Activated T-cell treated with anti-CD3 and anti-CD28 coated beads, Interleukin-2, amount 50 U/mL, for 4 hours (primary cell): ENCODE measurements around the gene ABCB11. TPM values are rescaled to one million over a fixed set of nuclear protein-coding genes. Genes with fewer than 3 reads are reported as not detected.

Source experiments
- ATAC-seq, 2 donors: fragments of 200-7000 bp; cut with Tn5 transposase; one replicate each; pipeline ENCODE4 v1.10.0; 2021
- DNase-seq: peaks from one replicate; pipeline ENCODE4 v3.0.0-alpha.2; 2020
- H3K27me3 Mint-ChIP-seq: one replicate; pipeline ENCODE4 v1.8.0; 2021; ENCODE audit warnings: low read depth, mixed read lengths
- H3K36me3 Mint-ChIP-seq: one replicate; pipeline ENCODE4 v1.8.0; 2022; ENCODE audit warnings: mixed read lengths; ENCODE audit not compliant: insufficient read depth
- H3K4me1 Mint-ChIP-seq: one replicate; pipeline ENCODE4 v1.8.0; 2021; ENCODE audit warnings: low read depth, mixed read lengths
- H3K4me3 Mint-ChIP-seq: one replicate; pipeline ENCODE4 v1.8.0; 2021; ENCODE audit warnings: mild to moderate bottlenecking, moderate library complexity, mixed read lengths
- H3K9me3 Mint-ChIP-seq: one replicate; pipeline ENCODE4 v1.8.0; 2021; ENCODE audit warnings: mixed read lengths
- total RNA-seq, 3 donors: library from RNA; stranded (reverse); gene quantifications; one replicate each; pipeline ENCODE4 v1.2.1, GENCODE V29; 2021

Gene ABCB11
- total RNA-seq, 3 donors from 2014 or later: not detected

- peaks cover 25% of the 10 kb centered on the region for H3K27me3 Mint-ChIP-seq
- no peak overlapping the region for H3K4me3 Mint-ChIP-seq
- no peaks in the 10 kb centered on the region for H3K36me3 Mint-ChIP-seq
- DNase-seq (no peak), ATAC-seq (no peak)
- no peaks in the 10 kb centered on the region for H3K4me1 Mint-ChIP-seq
- H3K9me3 Mint-ChIP-seq: no peaks in the 10 kb centered on the region
Measured at GRCh38 chr2:168930242-168930641, 100.9 kb downstream of the ABCB11 start.

GRCh38 chr2:168929031-168929430 is 102.1 kb downstream of the ABCB11 start:
- Mint-ChIP-seq H3K4me1 (no peaks in the 10 kb centered on the region), H3K4me3 (no peak overlapping the region), H3K36me3 (no peaks in the 10 kb centered on the region), H3K9me3 (no peaks in the 10 kb centered on the region), H3K27me3 (peaks cover 32% of the 10 kb centered on the region)
- ATAC-seq (no peak), DNase-seq (no peak)

GRCh38 chr2:168928113-168928831 is 102.9 kb downstream of the ABCB11 start:
- Mint-ChIP-seq H3K27me3 (peaks cover 37% of the 10 kb centered on the region), H3K36me3 (no peaks in the 10 kb centered on the region), H3K4me1 (no peaks in the 10 kb centered on the region), H3K9me3 (no peaks in the 10 kb centered on the region), H3K4me3 (no peak overlapping the region)
- no peak for ATAC-seq
- no peak for DNase-seq

DNA sequence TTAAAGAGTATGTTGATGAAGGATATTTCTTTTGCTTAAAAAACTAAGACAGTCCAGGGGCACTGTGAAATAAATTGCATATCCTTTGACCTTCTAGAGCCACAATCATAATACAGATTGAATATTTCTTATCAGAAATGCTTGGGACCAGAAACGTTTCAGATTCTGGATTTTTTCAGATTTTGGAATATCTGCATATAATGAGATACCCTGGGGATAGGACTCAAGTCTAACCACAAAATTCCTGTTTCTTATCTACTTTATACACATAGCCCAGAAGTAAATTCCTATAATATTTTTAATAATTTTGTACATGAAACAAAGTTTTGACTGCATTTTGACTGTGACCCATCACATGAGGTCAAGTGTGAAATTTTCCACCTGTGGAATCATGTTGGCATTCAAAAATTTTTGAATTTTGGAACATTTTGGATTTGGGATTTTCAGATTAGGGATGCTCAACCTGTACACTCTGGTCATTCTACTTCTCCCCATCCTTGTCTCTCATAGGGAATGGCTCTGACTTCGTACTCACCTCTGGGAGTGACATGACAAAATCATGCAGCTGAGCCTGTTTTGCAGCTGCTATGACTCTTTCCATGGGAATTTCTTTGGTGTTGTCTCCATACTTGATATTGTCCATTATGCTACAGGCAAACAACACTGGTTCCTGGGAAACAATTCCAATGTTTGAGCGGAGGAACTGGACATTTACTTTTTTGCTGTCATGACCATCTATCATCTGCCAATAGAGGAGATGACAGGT is 104.3 kb downstream of the ABCB11 start:
- Mint-ChIP-seq H3K4me3 (no peak overlapping the region), H3K27me3 (peaks cover 39% of the 10 kb centered on the region), H3K9me3 (no peaks in the 10 kb centered on the region), H3K4me1 (no peaks in the 10 kb centered on the region), H3K36me3 (no peaks in the 10 kb centered on the region)
- ATAC-seq (no peak), DNase-seq (no peak)

GRCh38 chr2:168920504-168921157 is 110.5 kb downstream of the ABCB11 start:
- Mint-ChIP-seq H3K27me3 (peaks cover 28% of the 10 kb centered on the region), H3K9me3 (no peaks in the 10 kb centered on the region), H3K4me1 (peaks cover 3% of the 10 kb centered on the region), H3K36me3 (no peaks in the 10 kb centered on the region), H3K4me3 (no peak overlapping the region)
- ATAC-seq: no peak
- DNase-seq: no peak

- peaks cover 8% of the 10 kb centered on the region for H3K4me1 Mint-ChIP-seq
- no peaks in the 10 kb centered on the region for H3K36me3 Mint-ChIP-seq
- ATAC-seq (peak in 1 of 2 donors; percentile 27), DNase-seq (no peak)
- H3K27me3 Mint-ChIP-seq: peaks cover 22% of the 10 kb centered on the region
- H3K4me3 Mint-ChIP-seq: no peak overlapping the region
- H3K9me3 Mint-ChIP-seq: no peaks in the 10 kb centered on the region
Measured at GRCh38 chr2:168916331-168916675, 114.8 kb downstream of the ABCB11 start.

GRCh38 chr2:168915441-168916330 is 115.4 kb downstream of the ABCB11 start:
- H3K27me3 Mint-ChIP-seq: peaks cover 21% of the 10 kb centered on the region
- H3K9me3 Mint-ChIP-seq: no peaks in the 10 kb centered on the region
- ATAC-seq (peak; percentile 50 to 67), DNase-seq (no peak)
- peaks cover 8% of the 10 kb centered on the region for H3K4me1 Mint-ChIP-seq
- no peak overlapping the region for H3K4me3 Mint-ChIP-seq
- H3K36me3 Mint-ChIP-seq: no peaks in the 10 kb centered on the region

DNA sequence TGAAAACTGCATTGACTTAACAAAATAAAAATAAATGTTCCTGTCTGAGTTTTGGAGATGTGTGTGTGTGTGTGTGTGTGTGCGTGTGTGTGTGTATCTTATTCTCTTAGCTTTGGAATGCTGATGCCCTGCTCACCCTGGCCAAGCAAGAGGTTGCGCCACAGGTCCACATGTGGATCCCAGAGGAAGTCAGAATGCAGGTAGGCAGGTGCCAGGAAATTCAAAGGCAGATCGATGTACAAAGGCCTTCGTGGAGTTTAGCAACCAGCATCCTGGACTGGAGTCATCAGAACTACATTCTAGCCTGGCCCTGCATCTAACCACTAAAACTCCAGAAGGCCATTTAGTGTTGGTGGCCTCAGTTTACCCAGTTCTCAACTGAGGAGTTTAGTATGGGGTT is 117.6 kb downstream of the ABCB11 start:
- Mint-ChIP-seq H3K27me3 (peaks cover 19% of the 10 kb centered on the region), H3K4me3 (no peak overlapping the region), H3K36me3 (no peaks in the 10 kb centered on the region), H3K9me3 (no peaks in the 10 kb centered on the region), H3K4me1 (peaks cover 8% of the 10 kb centered on the region)
- ATAC-seq (no peak), DNase-seq (no peak)

DNA sequence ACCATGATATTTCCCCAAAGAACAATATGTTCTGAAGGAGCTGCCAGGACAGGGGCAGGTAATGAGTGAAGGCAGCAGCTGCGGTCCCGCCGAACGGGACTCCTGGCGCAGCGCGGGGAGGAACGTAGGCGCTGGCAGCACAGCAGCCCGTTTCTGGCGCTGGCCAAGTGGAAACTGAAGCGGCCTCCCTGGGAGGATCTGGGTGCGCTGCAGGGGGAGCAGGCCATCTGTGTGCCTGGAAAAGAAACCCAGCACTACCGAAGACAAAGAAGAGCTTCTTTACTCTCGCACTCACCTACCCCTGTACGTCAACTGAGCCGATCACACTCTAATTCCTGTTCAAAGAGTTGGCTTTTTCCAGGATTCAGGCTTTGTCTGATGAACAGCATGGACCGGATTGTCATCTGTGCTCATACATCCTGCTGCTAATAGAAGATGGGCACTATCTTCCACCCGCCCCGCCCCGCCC is 118.2 kb downstream of the ABCB11 start:
- DNase-seq (no peak), ATAC-seq (peak in 1 of 2 donors; percentile 46)
- H3K4me3 Mint-ChIP-seq: peak overlapping the region; percentile 26
- H3K4me1 Mint-ChIP-seq: peaks cover 8% of the 10 kb centered on the region
- H3K9me3 Mint-ChIP-seq: no peaks in the 10 kb centered on the region
- H3K27me3 Mint-ChIP-seq: peaks cover 19% of the 10 kb centered on the region
- H3K36me3 Mint-ChIP-seq: no peaks in the 10 kb centered on the region

DNA sequence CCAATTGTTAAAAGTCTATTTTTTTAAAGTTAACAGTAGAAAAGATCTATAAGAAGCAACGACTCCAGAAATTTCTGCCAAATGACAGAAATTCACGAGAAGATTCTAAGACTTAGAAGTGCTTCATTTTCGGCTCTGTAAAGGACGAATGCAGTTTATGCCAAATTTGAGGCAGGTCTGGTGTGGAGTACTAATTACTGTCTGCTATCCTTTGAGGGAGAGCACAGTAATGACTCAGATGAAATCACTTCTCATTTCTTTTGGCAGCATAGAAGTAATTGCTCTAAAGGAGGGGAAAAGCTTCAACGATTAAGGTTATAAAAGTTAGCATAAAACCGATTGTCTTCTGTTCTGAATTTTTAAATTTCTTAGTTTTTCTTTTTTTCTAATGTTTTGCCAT is 118.7 kb downstream of the ABCB11 start:
- Mint-ChIP-seq H3K4me3 (no peak overlapping the region), H3K27me3 (peaks cover 24% of the 10 kb centered on the region)
- DNase-seq: no peak

GRCh38 chr2:168910330-168910729 is 120.8 kb downstream of the ABCB11 start:
- H3K4me1 Mint-ChIP-seq: peaks cover 5% of the 10 kb centered on the region
- no peak overlapping the region for H3K4me3 Mint-ChIP-seq
- no peaks in the 10 kb centered on the region for H3K9me3 Mint-ChIP-seq
- no peak for ATAC-seq
- DNase-seq: no peak
- no peaks in the 10 kb centered on the region for H3K36me3 Mint-ChIP-seq
- peaks cover 33% of the 10 kb centered on the region for H3K27me3 Mint-ChIP-seq

More for the DNA sequence above, 118.7 kb downstream of the ABCB11 start:
- Mint-ChIP-seq H3K36me3 (no peaks in the 10 kb centered on the region), H3K4me1 (peaks cover 8% of the 10 kb centered on the region), H3K9me3 (no peaks in the 10 kb centered on the region)
- no peak for ATAC-seq

- DNase-seq: no peak
- ATAC-seq: no peak
- H3K9me3 Mint-ChIP-seq: no peaks in the 10 kb centered on the region
- H3K27me3 Mint-ChIP-seq: peaks cover 32% of the 10 kb centered on the region
- peaks cover 5% of the 10 kb centered on the region for H3K4me1 Mint-ChIP-seq
- no peaks in the 10 kb centered on the region for H3K36me3 Mint-ChIP-seq
- no peak overlapping the region for H3K4me3 Mint-ChIP-seq
Measured at GRCh38 chr2:168907940-168908662, 123.0 kb downstream of the ABCB11 start.

DNA sequence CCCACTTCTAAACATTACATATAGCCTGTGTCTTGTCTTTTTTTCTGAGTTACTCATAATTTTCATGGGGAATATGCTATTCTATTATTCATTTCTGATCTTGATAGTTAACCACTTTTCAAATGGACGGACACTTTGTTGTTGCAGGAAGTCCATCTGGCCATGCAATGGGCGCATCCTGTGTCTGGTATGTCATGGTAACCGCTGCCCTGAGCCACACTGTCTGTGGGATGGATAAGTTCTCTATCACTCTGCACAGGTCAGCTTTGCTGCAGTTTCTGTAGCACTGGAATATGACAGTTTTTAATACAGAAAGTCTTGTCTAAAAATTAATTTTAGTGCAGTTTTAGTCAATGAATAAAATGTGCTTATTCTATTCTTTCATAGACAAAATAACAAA is 126.8 kb downstream of the ABCB11 start:
- Mint-ChIP-seq H3K36me3 (no peaks in the 10 kb centered on the region), H3K4me3 (no peak overlapping the region), H3K4me1 (no peaks in the 10 kb centered on the region)

More for the DNA sequence above, 126.8 kb downstream of the ABCB11 start:
- ATAC-seq (no peak), DNase-seq (no peak)
- Mint-ChIP-seq H3K27me3 (peaks cover 25% of the 10 kb centered on the region), H3K9me3 (no peaks in the 10 kb centered on the region)
